GM12878 (cell line): ENCODE data around the gene SMU1. TPM values are rescaled to one million over a fixed set of nuclear protein-coding genes. Genes with fewer than 3 reads are reported as not detected.

Experiments used
- ATAC-seq: fragments of 200-7000 bp; cut with Tn5 transposase; 3 replicates; pipeline ENCODE4 v1.9.1; 2020; ENCODE audit warnings: mild to moderate bottlenecking, moderate library complexity
- BruUV-seq: library from RNA; stranded (reverse); fragments of 400-500 nt; replicated peaks from 2 replicates; lab custom pipeline; 2021; lab: Mats Ljungman, UMichigan
- CTCF ChIA-PET: fragments of 300-600 bp; sonication (Branson Sonifier 250); formaldehyde crosslinking; extraction: SDS; loops from one replicate; lab custom pipeline; 2021; ENCODE audit warnings: inconsistent platforms; lab: Yijun Ruan, JAX
- POLR2A ChIA-PET: fragments of 350-600 bp; formaldehyde crosslinking; extraction: SDS; loops from one replicate; lab custom pipeline; 2021; ENCODE audit warnings: inconsistent platforms; lab: Charles Lee
- RAD21 ChIA-PET: fragments of 300-600 bp; sonication (Branson Sonifier 250); formaldehyde crosslinking; loops from one replicate; lab custom pipeline; 2023; ENCODE audit warnings: antibody characterized with exemption; ENCODE audit not compliant: unreplicated experiment; lab: Charles Lee
- SMC1A ChIA-PET: fragments of 300-600 bp; sonication (Branson Sonifier 250); formaldehyde crosslinking; loops from one replicate; lab custom pipeline; 2023; ENCODE audit not compliant: unreplicated experiment, uncharacterized antibody; lab: Charles Lee
- DNase-seq: peaks from one replicate; pipeline ENCODE4 v3.0.0-alpha.2; 2011; ENCODE audit warnings: low read depth, low spot score
- FAIRE-seq: peaks from 3 replicates; lab custom pipeline; 2011; peaks lifted over from hg19 to GRCh38; lab: Jason Lieb, UNC
- H2AFZ ChIP-seq: 2 replicates; pipeline ENCODE4 v1.6.0; 2011; ENCODE audit warnings: low read depth, low read length, control low read depth; ENCODE audit not compliant: control insufficient read depth
- H3K27ac ChIP-seq: 2 replicates; pipeline ENCODE4 v1.5.1; 2011; ENCODE audit warnings: control low read depth; ENCODE audit not compliant: control insufficient read depth, insufficient read depth
- H3K27me3 ChIP-seq, 2 experiments: replicated peaks in 1 of 2; 2 replicates each; pipeline versions ENCODE4 v1.6.0 to v1.6.1; 2011; ENCODE audit warnings: low read length in 1 of 2; ENCODE audit not compliant: control insufficient read depth in 2 of 2, insufficient read depth in 2 of 2
- H3K36me3 ChIP-seq, 2 experiments: 2 replicates each; pipeline ENCODE4 v1.5.1; 2011; ENCODE audit warnings: low read length in 1 of 2; ENCODE audit not compliant: control insufficient read depth in 2 of 2, insufficient read depth in 2 of 2
- H3K4me1 ChIP-seq: 2 replicates; pipeline ENCODE4 v1.6.1; 2011; ENCODE audit warnings: mild to moderate bottlenecking, low read length, moderate library complexity, mixed read lengths; ENCODE audit not compliant: control insufficient read depth, insufficient read depth
- H3K4me2 ChIP-seq: 2 replicates; pipeline ENCODE4 v1.6.0; 2011; ENCODE audit warnings: control low read depth; ENCODE audit not compliant: control insufficient read depth, insufficient read depth
- H3K4me3 ChIP-seq: fragments of 200-600 bp; sonication (generic); 2 replicates; pipeline ENCODE4 v1.5.1; 2016
- H3K79me2 ChIP-seq: 2 replicates; pipeline ENCODE4 v1.6.0; 2011; ENCODE audit warnings: low read length; ENCODE audit not compliant: control insufficient read depth, insufficient read depth
- H3K9ac ChIP-seq: 2 replicates; pipeline ENCODE4 v1.8.0; 2011; ENCODE audit warnings: low read length, control low read depth, mixed read lengths; ENCODE audit not compliant: control insufficient read depth, insufficient read depth
- H3K9me3 ChIP-seq: replicated peaks from 3 replicates; pipeline ENCODE4 v1.5.1; 2011; ENCODE audit warnings: mild to moderate bottlenecking, low read length; ENCODE audit not compliant: control insufficient read depth, insufficient read depth
- H4K20me1 ChIP-seq: 2 replicates; pipeline ENCODE4 v1.6.0; 2011; ENCODE audit not compliant: control insufficient read depth, insufficient read depth
- BACH1 ChIP-seq: fragments of 450-650 bp; IDR thresholded peaks from 2 replicates; pipeline ENCODE4 v1.6.1; 2017; ENCODE audit warnings: mild to moderate bottlenecking, borderline replicate concordance
- BCL3 ChIP-seq: IDR thresholded peaks from 2 replicates; pipeline ENCODE4 v1.6.1; 2011; ENCODE audit warnings: borderline replicate concordance, low read depth, mild to moderate bottlenecking, moderate library complexity, low read length; ENCODE audit not compliant: insufficient read depth, poor library complexity, severe bottlenecking
- CHD1 ChIP-seq: IDR thresholded peaks from 2 replicates; pipeline ENCODE4 v1.6.1; 2012; ENCODE audit warnings: low read depth, low read length, improper control_type of control experiment
- CHD4 ChIP-seq: fragments of 200-600 bp; sonication (generic); IDR thresholded peaks from 2 replicates; pipeline ENCODE4 v1.6.1; 2016; ENCODE audit warnings: mild to moderate bottlenecking
- EED ChIP-seq: sonication (generic); IDR thresholded peaks from 2 replicates; pipeline ENCODE4 v1.6.1; 2016; ENCODE audit warnings: antibody characterized with exemption, low read depth
- JUND ChIP-seq: IDR thresholded peaks from 2 replicates; pipeline ENCODE4 v1.6.1; 2012; ENCODE audit warnings: low read depth, mild to moderate bottlenecking, low read length, improper control_type of control experiment, moderate library complexity
- KDM1A ChIP-seq: fragments of 200-600 bp; sonication (generic); IDR thresholded peaks from 2 replicates; pipeline ENCODE4 v1.6.1; 2016; ENCODE audit warnings: borderline replicate concordance
- MEF2B ChIP-seq: fragments of 450-650 bp; IDR thresholded peaks from 2 replicates; pipeline ENCODE4 v1.6.1; 2018; ENCODE audit warnings: mild to moderate bottlenecking, moderate library complexity; ENCODE audit not compliant: partially characterized antibody, poor library complexity, severe bottlenecking
- NFIC ChIP-seq: IDR thresholded peaks from 2 replicates; pipeline ENCODE4 v1.6.1; 2012; ENCODE audit warnings: low read depth, mild to moderate bottlenecking, inconsistent platforms, low read length, moderate library complexity
- NR2C1 ChIP-seq: fragments of 450-650 bp; IDR thresholded peaks from 2 replicates; pipeline ENCODE4 v1.6.1; 2017; ENCODE audit warnings: antibody characterized with exemption, mild to moderate bottlenecking, moderate library complexity
- POLR2A ChIP-seq: IDR thresholded peaks from 2 replicates; pipeline ENCODE4 v1.6.1; 2011; ENCODE audit warnings: low read depth, mild to moderate bottlenecking, low read length
- SMAD1 ChIP-seq: fragments of 450-650 bp; IDR thresholded peaks from 2 replicates; pipeline ENCODE4 v1.6.1; 2018; ENCODE audit warnings: mild to moderate bottlenecking, low read depth; ENCODE audit not compliant: partially characterized antibody
- WRNIP1 ChIP-seq: IDR thresholded peaks from 2 replicates; pipeline ENCODE4 v1.6.1; 2011; ENCODE audit warnings: low read depth, low read length, improper control_type of control experiment, borderline replicate concordance
- YBX1 ChIP-seq: fragments of 450-650 bp; IDR thresholded peaks from 2 replicates; pipeline ENCODE4 v1.6.1; 2016; ENCODE audit warnings: antibody characterized with exemption
- WGBS: methylation state at CpG from one replicate; pipeline ENCODE4 v1.1.6; 2016; ENCODE audit warnings: low lambda C conversion rate; ENCODE audit not compliant: insufficient replicate concordance, insufficient coverage; ENCODE audit errors: missing lambda C conversion rate; 5-methylcytosine and 5-hydroxymethylcytosine counted together
- in situ Hi-C: fragments of 300-500 bp; cut with MboI; formaldehyde crosslinking; loops from 9 replicates; pipeline ENCODE4 v1.14.3; 2018; ENCODE audit warnings: mixed read lengths
- intact Hi-C: fragments of 100-400 bp; cut with micrococcal nuclease; formaldehyde crosslinking; loops from one replicate; pipeline ENCODE4 v1.14.2; 2022; ENCODE audit not compliant: unreplicated experiment
- polyA plus RNA-seq, 11 experiments: library from polyadenylated mRNA; depleted of rRNA in 4 of 11; unstranded in 6 of 11; stranded (reverse) in 5 of 11; fragments of >200 nt; fragmentation: Nextera tagmentation in 4 of 11; fragmentation: Illumina TruSeq in 1 of 11; extraction: Ambion mirVana in 4 of 11; extraction: Trizol in 1 of 11; gene quantifications; 1 replicate in 1 of 11; 2 replicates in 10 of 11; pipeline versions ENCODE4 v1.2.1 to v1.2.3, GENCODE V29; 2011 to 2016; ENCODE audit warnings: inconsistent platforms in 2 of 11, missing spikeins in 2 of 11, low read depth in 1 of 11
- total RNA-seq, 4 experiments: library from RNA; depleted of rRNA in 3 of 4; stranded (reverse); fragments of >200 nt in 3 of 4; fragmentation: Illumina TruSeq in 1 of 4; extraction: Trizol in 1 of 4; gene quantifications; 2 replicates each; pipeline versions ENCODE4 v1.2.1 to v1.2.3, GENCODE V29; 2013 to 2021

SMU1 gene
- total and polyA plus RNA-seq, 10 of the 15 experiments (the other 5 are each of a cell fraction or from before 2014, with no cell fraction given): 18.5 to 34.6 (median 20.9) TPM

GRCh38 chr9:33106372-33106771, 29.9 kb upstream of the SMU1 start:
- 53% methylated on average over 4 of the region's 4 CpGs for WGBS
- CTCF ChIA-PET: interaction anchor here (0.9 kb wide), 1 partner anchor 57 kb away, joined by 3 read pairs; no protein-coding TSS in a partner anchor
- RAD21 ChIA-PET: no interaction called here
- FAIRE-seq (no peak), ATAC-seq (no peak), DNase-seq (no peak)
- TF ChIP-seq YBX1 (no peak), CHD4 (no peak), EED (no peak), NFIC (no peak), MEF2B (no peak), CHD1 (no peak), SMAD1 (no peak), WRNIP1 (no peak), JUND (no peak), KDM1A (no peak), POLR2A (no peak), BCL3 (no peak), BACH1 (no peak), NR2C1 (no peak)
- Histone ChIP-seq H3K79me2 (no peaks in the 10 kb centered on the region), H3K9me3 (no peaks in the 10 kb centered on the region), H3K4me1 (no peaks in the 10 kb centered on the region), H3K4me2 (no peak overlapping the region), H2AFZ (no peak overlapping the region), H3K27ac (no peak overlapping the region), H4K20me1 (0 out of 2 replicates have a peak, but pooled peaks cover 4% of the 10 kb centered on the region), H3K4me3 (no peak overlapping the region), H3K36me3 (peaks cover 5% of the 10 kb centered on the region in 2 experiments; a peak in 3 of 4 replicates), H3K9ac (no peak overlapping the region), H3K27me3 (no peaks in the 10 kb centered on the region)
- SMC1A ChIA-PET: interaction anchor here (0.6 to 1.2 kb wide), 3 partner anchors 18 to 120 kb away, joined by 3 to 4 read pairs (median 4); no protein-coding TSS in a partner anchor
- no TSS peak for BruUV-seq
- in situ Hi-C loops (no loop called here), intact Hi-C loops (no loop called here)
- POLR2A ChIA-PET: interaction anchor here (0.7 kb wide), 1 partner anchor 11 kb away, joined by 7 read pairs; no protein-coding TSS in a partner anchor
